ENCODE data around the gene IL32.
"Not testable (repeated sequence)": the region's sequence is repeated elsewhere in the genome, so short reads cannot be mapped to it uniquely, and the experiment has no call there.

- TF ChIP-seq HDAC2 (IDR thresholded peaks at IDR 0.05); SMC3 (IDR thresholded peaks at IDR 0.05); HMGXB4 (CRISPR knock-in tag; IDR thresholded peaks at IDR 0.05; ENCODE audit: borderline replicate concordance); USF2 (IDR thresholded peaks at IDR 0.05); CTCF (IDR thresholded peaks at IDR 0.05); EP300 (IDR thresholded peaks at IDR 0.05); PHF8 (IDR thresholded peaks at IDR 0.05; ENCODE audit: borderline replicate concordance, low read depth); MAZ (IDR thresholded peaks at IDR 0.05; ENCODE audit: borderline replicate concordance, low read depth, low read length); CHD4 (IDR thresholded peaks at IDR 0.05; ENCODE audit: borderline replicate concordance); MAX (IDR thresholded peaks at IDR 0.05); ZFP36 (IDR thresholded peaks at IDR 0.05; ENCODE audit: borderline replicate concordance, partially characterized antibody); CHD2 (IDR thresholded peaks at IDR 0.05; ENCODE audit: low read length, partially characterized antibody); KDM1A (IDR thresholded peaks at IDR 0.05; ENCODE audit: low read depth): not testable (repeated sequence)
These were observed 9.7 kb upstream of the IL32 start for GRCh38 chr16:3055734-3056115.

Measured in A549 (cell line).